Measurements from ENCODE around the gene ACTG1. TPM values are rescaled to one million over a fixed set of nuclear protein-coding genes. Genes with fewer than 3 reads are reported as not detected.
A peak's percentile ranks its signal among the peaks of the same experiment; 100 is the strongest.

The ACTG1 gene
- total and polyA plus RNA-seq, 2 of the 13 experiments (the other 11 are each of a cell fraction or from before 2014, with no cell fraction given), result 973 to 1,138 TPM

DNA sequence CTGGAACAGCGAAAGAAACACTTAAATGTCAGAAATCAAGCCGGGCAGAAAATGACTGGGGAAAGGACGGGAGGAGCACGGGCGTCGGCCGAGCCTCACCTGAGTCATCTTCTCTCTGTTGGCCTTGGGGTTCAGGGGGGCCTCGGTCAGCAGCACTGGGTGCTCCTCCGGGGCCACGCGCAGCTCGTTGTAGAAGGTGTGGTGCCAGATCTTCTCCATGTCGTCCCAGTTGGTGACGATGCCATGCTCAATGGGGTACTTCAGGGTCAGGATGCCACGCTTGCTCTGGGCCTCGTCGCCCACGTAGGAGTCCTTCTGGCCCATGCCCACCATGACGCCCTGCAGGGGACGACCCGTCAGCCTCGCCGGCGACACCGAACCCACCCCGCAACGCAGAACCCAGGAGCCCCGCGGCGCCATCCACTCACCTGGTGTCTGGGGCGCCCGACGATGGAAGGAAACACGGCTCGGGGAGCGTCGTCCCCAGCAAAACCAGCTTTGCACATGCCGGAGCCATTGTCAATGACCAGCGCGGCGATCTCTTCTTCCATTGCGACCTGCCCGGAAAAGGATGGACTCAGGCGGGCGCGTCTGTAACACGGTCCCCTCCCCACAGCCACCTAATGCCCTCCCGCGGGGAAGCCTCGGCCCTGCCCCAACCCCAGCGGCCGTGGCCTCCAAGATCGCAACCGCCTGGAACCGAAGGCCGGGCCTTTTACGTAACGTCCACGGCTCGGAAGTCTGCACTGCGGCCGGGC lies 616 bp downstream of the ACTG1 start (continued):
- TF ChIP-seq GMEB2 (CRISPR knock-in tag; IDR thresholded peaks at IDR 0.05; ENCODE audit: low read depth), result no peak
- no peak for TF ChIP-seq ZNF138 (CRISPR knock-in tag; IDR thresholded peaks at IDR 0.05; ENCODE audit: low read depth)
- TF ChIP-seq CREB3 (CRISPR knock-in tag; IDR thresholded peaks at IDR 0.05), result no peak
- no peak for TF ChIP-seq ZNF703 (CRISPR knock-in tag; IDR thresholded peaks at IDR 0.05; ENCODE audit: borderline replicate concordance)
- no peak for TF ChIP-seq MXD3 (CRISPR knock-in tag; IDR thresholded peaks at IDR 0.05)
- TF ChIP-seq TFDP1 (CRISPR knock-in tag; IDR thresholded peaks at IDR 0.05; ENCODE audit: borderline replicate concordance), result no peak; the same call in 1 of the 2 replicates
- no peak; the same call in 1 of the 2 replicates for TF ChIP-seq ZFYVE20 (CRISPR knock-in tag; IDR thresholded peaks at IDR 0.05; ENCODE audit: borderline replicate concordance, low read depth)
- no peak for TF ChIP-seq ZNF567 (CRISPR knock-in tag; IDR thresholded peaks at IDR 0.05; ENCODE audit: borderline replicate concordance)
- no peak for TF ChIP-seq ZNF12 (CRISPR knock-in tag; IDR thresholded peaks at IDR 0.05)
- no peak for TF ChIP-seq ATRX (CRISPR knock-in tag; IDR thresholded peaks at IDR 0.05; ENCODE audit: borderline replicate concordance)
- TF ChIP-seq, protein P1, sequence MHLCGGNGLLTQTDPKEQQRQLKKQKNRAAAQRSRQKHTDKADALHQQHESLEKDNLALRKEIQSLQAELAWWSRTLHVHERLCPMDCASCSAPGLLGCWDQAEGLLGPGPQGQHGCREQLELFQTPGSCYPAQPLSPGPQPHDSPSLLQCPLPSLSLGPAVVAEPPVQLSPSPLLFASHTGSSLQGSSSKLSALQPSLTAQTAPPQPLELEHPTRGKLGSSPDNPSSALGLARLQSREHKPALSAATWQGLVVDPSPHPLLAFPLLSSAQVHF (CRISPR knock-in tag; IDR thresholded peaks at IDR 0.05), result no peak
- 0 out of 2 replicates have a peak, but pooled peaks have one; percentile 77 for TF ChIP-seq ZNF30 (CRISPR knock-in tag; IDR thresholded peaks at IDR 0.05)
- TF ChIP-seq TP53 (CRISPR knock-in tag; conservative IDR thresholded peaks at IDR 0.05), result no peak
- TF ChIP-seq SETDB1 (CRISPR knock-in tag; IDR thresholded peaks at IDR 0.05; ENCODE audit: borderline replicate concordance), result no peak
- no peak for TF ChIP-seq ATM (IDR thresholded peaks at IDR 0.05; ENCODE audit: borderline replicate concordance)
- TF ChIP-seq ZNF572 (CRISPR knock-in tag; IDR thresholded peaks at IDR 0.05), result no peak
- no peak for TF ChIP-seq NFATC3 (CRISPR knock-in tag; IDR thresholded peaks at IDR 0.05)
- TF ChIP-seq, protein P2, sequence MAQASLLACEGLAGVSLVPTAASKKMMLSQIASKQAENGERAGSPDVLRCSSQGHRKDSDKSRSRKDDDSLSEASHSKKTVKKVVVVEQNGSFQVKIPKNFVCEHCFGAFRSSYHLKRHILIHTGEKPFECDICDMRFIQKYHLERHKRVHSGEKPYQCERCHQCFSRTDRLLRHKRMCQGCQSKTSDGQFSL (CRISPR knock-in tag; IDR thresholded peaks at IDR 0.05), result no peak
- no peak for TF ChIP-seq GATAD1 (CRISPR knock-in tag; IDR thresholded peaks at IDR 0.05)
- TF ChIP-seq MIER2 (CRISPR knock-in tag; IDR thresholded peaks at IDR 0.05), result no peak
- TF ChIP-seq, protein P3, sequence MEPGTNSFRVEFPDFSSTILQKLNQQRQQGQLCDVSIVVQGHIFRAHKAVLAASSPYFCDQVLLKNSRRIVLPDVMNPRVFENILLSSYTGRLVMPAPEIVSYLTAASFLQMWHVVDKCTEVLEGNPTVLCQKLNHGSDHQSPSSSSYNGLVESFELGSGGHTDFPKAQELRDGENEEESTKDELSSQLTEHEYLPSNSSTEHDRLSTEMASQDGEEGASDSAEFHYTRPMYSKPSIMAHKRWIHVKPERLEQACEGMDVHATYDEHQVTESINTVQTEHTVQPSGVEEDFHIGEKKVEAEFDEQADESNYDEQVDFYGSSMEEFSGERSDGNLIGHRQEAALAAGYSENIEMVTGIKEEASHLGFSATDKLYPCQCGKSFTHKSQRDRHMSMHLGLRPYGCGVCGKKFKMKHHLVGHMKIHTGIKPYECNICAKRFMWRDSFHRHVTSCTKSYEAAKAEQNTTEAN (CRISPR knock-in tag; conservative IDR thresholded peaks at IDR 0.05), result peak; percentile 4; the same call in 1 of the 2 replicates
- no peak for TF ChIP-seq KLF6 (CRISPR knock-in tag; IDR thresholded peaks at IDR 0.05)
- TF ChIP-seq ELF3 (CRISPR knock-in tag; IDR thresholded peaks at IDR 0.05), result no peak
- no peak for TF ChIP-seq ZNF557 (CRISPR knock-in tag; IDR thresholded peaks at IDR 0.05)
- no peak for TF ChIP-seq GFI1 (CRISPR knock-in tag; IDR thresholded peaks at IDR 0.05; ENCODE audit: borderline replicate concordance)
